ENCODE results near the gene RMDN2.

The RMDN2 gene

GRCh38 chr2:37982847-37983246, 57.8 kb downstream of the RMDN2 start:
- TF ChIP-seq CTCF (IDR thresholded peaks at IDR 0.05; ENCODE audit: control insufficient read depth, extremely low read depth, insufficient read depth) = no peak

DNA sequence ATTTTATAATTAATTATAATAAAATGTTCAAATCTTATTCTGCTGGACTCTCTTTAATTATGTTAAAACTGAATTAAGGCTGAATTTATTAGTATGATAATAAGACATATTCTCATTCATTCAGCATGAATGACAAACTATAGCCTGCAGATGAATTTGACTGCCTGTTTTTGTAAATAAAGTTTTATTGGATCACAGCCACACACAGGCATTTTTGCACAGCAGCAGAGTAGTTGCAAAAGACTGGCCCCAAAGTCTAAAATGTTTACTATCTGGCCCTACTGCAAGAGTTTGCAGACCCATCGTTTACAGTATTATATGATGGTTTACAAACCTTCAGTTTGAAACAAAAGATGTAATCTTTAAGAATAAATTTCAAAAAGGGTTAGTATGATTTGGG, 58.6 kb downstream of the RMDN2 start:
- TF ChIP-seq CTCF (IDR thresholded peaks at IDR 0.05; ENCODE audit: control insufficient read depth, extremely low read depth, insufficient read depth) = no peak
- DNase-seq (ENCODE audit: low read depth) = no peak
- H3K4me3 ChIP-seq (ENCODE audit: low read depth, low read length) = no peak overlapping the region

More at GRCh38 chr2:37982847-37983246, 57.8 kb downstream of the RMDN2 start:
- H3K4me3 ChIP-seq (ENCODE audit: low read depth, low read length) = no peak overlapping the region
- no peak for DNase-seq (ENCODE audit: low read depth)

DNA sequence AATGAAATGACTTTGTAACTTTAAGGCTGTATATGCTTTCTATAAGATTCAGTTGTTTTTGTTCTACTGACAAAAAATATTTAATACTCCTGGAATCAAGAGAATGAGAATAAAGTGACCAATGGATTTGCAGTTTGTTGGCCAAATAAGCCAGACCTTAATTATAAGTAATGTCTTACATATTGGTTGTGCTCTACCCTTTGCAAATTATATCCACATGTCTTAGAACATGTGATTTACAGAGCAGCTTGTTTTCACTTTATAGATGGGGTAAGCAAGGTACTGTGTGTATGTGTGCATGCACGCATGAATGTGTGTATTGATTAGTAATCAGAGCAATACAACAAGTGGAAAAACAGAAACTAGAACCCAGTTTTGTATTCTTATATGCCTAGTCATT, 59.1 kb downstream of the RMDN2 start:
- DNase-seq (ENCODE audit: low read depth) = no peak
- no peak overlapping the region for H3K4me3 ChIP-seq (ENCODE audit: low read depth, low read length)
- no peak for TF ChIP-seq CTCF (IDR thresholded peaks at IDR 0.05; ENCODE audit: control insufficient read depth, extremely low read depth, insufficient read depth)

- H3K4me3 ChIP-seq (ENCODE audit: low read depth, low read length) = no peak overlapping the region
- TF ChIP-seq CTCF (IDR thresholded peaks at IDR 0.05; ENCODE audit: control insufficient read depth, extremely low read depth, insufficient read depth) = no peak
- no peak for DNase-seq (ENCODE audit: low read depth)
Measured at GRCh38 chr2:37984589-37984988, 59.5 kb downstream of the RMDN2 start.

GRCh38 chr2:37985333-37985732, 60.2 kb downstream of the RMDN2 start:
- DNase-seq (ENCODE audit: low read depth) = no peak
- no peak for TF ChIP-seq CTCF (IDR thresholded peaks at IDR 0.05; ENCODE audit: control insufficient read depth, extremely low read depth, insufficient read depth)
- no peak overlapping the region for H3K4me3 ChIP-seq (ENCODE audit: low read depth, low read length)

- no peak for TF ChIP-seq CTCF (IDR thresholded peaks at IDR 0.05; ENCODE audit: control insufficient read depth, extremely low read depth, insufficient read depth)
- no peak for DNase-seq (ENCODE audit: low read depth)
- no peak overlapping the region for H3K4me3 ChIP-seq (ENCODE audit: low read depth, low read length)
Measured at GRCh38 chr2:37987098-37987775, 62.1 kb downstream of the RMDN2 start.

- TF ChIP-seq CTCF (IDR thresholded peaks at IDR 0.05; ENCODE audit: control insufficient read depth, extremely low read depth, insufficient read depth) = no peak
- H3K4me3 ChIP-seq (ENCODE audit: low read depth, low read length) = no peak overlapping the region
- DNase-seq (ENCODE audit: low read depth) = no peak
Measured at GRCh38 chr2:37992601-37993000, 67.5 kb downstream of the RMDN2 start.

Data from LNCaP clone FGC (cell line).